HG02970 (cell line): ENCODE results near the gene NXNL1.
"Not testable (repeated sequence)": the region's sequence is repeated elsewhere in the genome, so short reads cannot be mapped to it uniquely, and the experiment has no call there.

ENCODE experiments used
- ATAC-seq: cut with Tn5 transposase; IDR thresholded peaks from one replicate; pipeline ENCODE4 v1.9.1; 2021; ENCODE audit warnings: mild to moderate bottlenecking, moderate library complexity, moderate number of reproducible peaks; ENCODE audit not compliant: unreplicated experiment, low FRiP score

The NXNL1 gene

GRCh38 chr19:17487284-17488121, 26.8 kb upstream of the NXNL1 start:
- ATAC-seq: no peak

GRCh38 chr19:17486545-17487240, 26.0 kb upstream of the NXNL1 start:
- no peak for ATAC-seq

- ATAC-seq: no peak
These were observed 23.9 kb upstream of the NXNL1 start for GRCh38 chr19:17484520-17485185.

GRCh38 chr19:17483605-17484002, 22.9 kb upstream of the NXNL1 start:
- ATAC-seq: no peak

- no peak for ATAC-seq
These were observed 22.3 kb upstream of the NXNL1 start for GRCh38 chr19:17482877-17483604.

GRCh38 chr19:17481986-17482385, 21.3 kb upstream of the NXNL1 start:
- ATAC-seq: no peak

- no peak for ATAC-seq
These were observed 18.6 kb upstream of the NXNL1 start for GRCh38 chr19:17479325-17479791.

- no peak for ATAC-seq
These were observed 14.9 kb upstream of the NXNL1 start for GRCh38 chr19:17475541-17476115.

GRCh38 chr19:17475011-17475540, 14.3 kb upstream of the NXNL1 start:
- not testable (repeated sequence) for ATAC-seq

GRCh38 chr19:17473041-17473440, 12.3 kb upstream of the NXNL1 start:
- ATAC-seq: no peak

GRCh38 chr19:17471410-17472125, 10.8 kb upstream of the NXNL1 start:
- no peak for ATAC-seq

- peak; percentile 67 for ATAC-seq
These were observed 9.5 kb upstream of the NXNL1 start, which contains the start of gene SLC27A1 for GRCh38 chr19:17470068-17470841. TSS of gene SLC27A1 (plus strand) at chr19:17470524. CDS start at chr19:17470541, 17 bp downstream.

GRCh38 chr19:17469481-17470067, 8.8 kb upstream of the NXNL1 start:
- ATAC-seq: peak; percentile 47

- no peak for ATAC-seq
These were observed 8.4 kb upstream of the NXNL1 start for GRCh38 chr19:17469092-17469480.

- no peak for ATAC-seq
These were observed 7.8 kb upstream of the NXNL1 start for GRCh38 chr19:17468302-17469091.

GRCh38 chr19:17467471-17468301, 7.0 kb upstream of the NXNL1 start:
- no peak for ATAC-seq
